A673 (cell line): ENCODE results near the gene ARHGEF1. TPM values are rescaled to one million over a fixed set of nuclear protein-coding genes. Genes with fewer than 3 reads are reported as not detected.

ENCODE experiments used
- BruUV-seq: library from RNA; stranded (reverse); fragments of 400-500 nt; replicated peaks from 2 replicates; lab custom pipeline; 2021; lab: Mats Ljungman, UMichigan
- CTCF ChIA-PET: fragments of 300-600 bp; sonication (Branson Sonifier 250); formaldehyde crosslinking; loops from one replicate; lab custom pipeline; 2022; ENCODE audit warnings: antibody characterized with exemption; lab: Charles Lee
- POLR2A ChIA-PET: fragments of 300-600 bp; sonication (Branson Sonifier 250); formaldehyde crosslinking; loops from one replicate; lab custom pipeline; 2022; ENCODE audit warnings: antibody characterized with exemption; ENCODE audit not compliant: low non-redundant PET; lab: Charles Lee
- DNase-seq: peaks from one replicate; pipeline ENCODE4 v3.0.0-alpha.2; 2015; ENCODE audit warnings: low spot score
- H3K27ac ChIP-seq: fragments of 200-600 bp; sonication (generic); 2 replicates; pipeline ENCODE4 v1.5.1; 2016; ENCODE audit warnings: mixed run types, low read depth, mild to moderate bottlenecking, mixed read lengths, antibody characterized with exemption, low read length; ENCODE audit not compliant: poor library complexity, severe bottlenecking
- H3K27me3 ChIP-seq: fragments of 200-600 bp; sonication (generic); replicated peaks from 2 replicates; pipeline ENCODE4 v1.6.1; 2017; ENCODE audit warnings: mixed run types, low read depth, mild to moderate bottlenecking, mixed read lengths, antibody characterized with exemption, low read length; ENCODE audit not compliant: insufficient read depth, poor library complexity
- H3K36me3 ChIP-seq: fragments of 200-600 bp; sonication (generic); 2 replicates; pipeline ENCODE4 v1.6.1; 2016; ENCODE audit warnings: mixed run types, mild to moderate bottlenecking, mixed read lengths, antibody characterized with exemption, low read length; ENCODE audit not compliant: insufficient read depth, poor library complexity, severe bottlenecking
- H3K4me1 ChIP-seq: fragments of 200-600 bp; sonication (generic); 2 replicates; pipeline ENCODE4 v1.6.1; 2017; ENCODE audit warnings: mixed run types, mild to moderate bottlenecking, mixed read lengths, antibody characterized with exemption, low read length; ENCODE audit not compliant: insufficient read depth, poor library complexity, severe bottlenecking
- H3K4me3 ChIP-seq: fragments of 200-600 bp; sonication (generic); 2 replicates; pipeline ENCODE4 v1.5.1; 2016; ENCODE audit warnings: low read depth, mixed run types, mild to moderate bottlenecking, mixed read lengths, low read length; ENCODE audit not compliant: poor library complexity, severe bottlenecking
- H3K9me3 ChIP-seq: fragments of 200-600 bp; sonication (generic); 2 replicates; pipeline ENCODE4 v1.6.1; 2016; ENCODE audit warnings: mixed run types, low read depth, mild to moderate bottlenecking, mixed read lengths, antibody characterized with exemption, low read length; ENCODE audit not compliant: poor library complexity, severe bottlenecking
- EZH2 ChIP-seq: fragments of 200-600 bp; sonication (generic); IDR thresholded peaks from 2 replicates; pipeline ENCODE4 v1.6.1; 2017; ENCODE audit warnings: borderline replicate concordance, low read depth, mild to moderate bottlenecking, mixed read lengths, antibody characterized with exemption, low read length; ENCODE audit not compliant: poor library complexity, severe bottlenecking
- intact Hi-C: fragments of 100-400 bp; cut with micrococcal nuclease; formaldehyde crosslinking; loops from one replicate; pipeline ENCODE4 v1.10.0; 2022; ENCODE audit not compliant: unreplicated experiment
- total RNA-seq: library from RNA; stranded (reverse); gene quantifications from 2 replicates; pipeline ENCODE4 v1.2.3, GENCODE V29; 2021
- TF ChIP-seq, protein P1 (sequence below): fragments of 300-800, 200-600 bp; sonication (generic); conservative IDR thresholded peaks from 2 replicates; pipeline ENCODE4 v1.5.1; 2017; ENCODE audit warnings: low read depth, mild to moderate bottlenecking, antibody characterized with exemption, low read length, moderate library complexity, mixed read lengths

ARHGEF1 gene
- total RNA-seq, 1 experiment from 2014 or later: 164 TPM

DNA sequence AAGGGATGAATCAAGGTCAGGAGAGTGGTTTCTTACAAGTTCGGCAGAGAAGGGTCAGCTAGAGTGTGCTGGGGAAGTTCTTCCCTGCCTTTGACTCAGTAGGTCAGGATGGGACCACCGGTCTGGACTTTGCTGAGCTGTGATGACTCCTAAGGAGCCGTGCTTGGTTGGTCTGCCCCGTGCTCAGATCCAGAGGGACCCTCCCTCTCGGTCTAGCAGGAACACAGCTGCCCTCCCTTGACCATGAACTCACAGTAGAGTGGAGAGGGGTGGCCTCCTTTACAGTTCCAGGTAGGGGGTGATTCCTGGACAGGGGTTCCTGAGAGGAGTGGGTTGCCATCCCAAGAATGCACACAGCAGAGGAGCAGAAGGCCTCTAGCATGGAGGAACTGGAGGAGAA lies 18.6 kb upstream of the ARHGEF1 start:
- DNase-seq: no peak
- H3K36me3 ChIP-seq: peaks cover 86% of the 10 kb centered on the region

DNA sequence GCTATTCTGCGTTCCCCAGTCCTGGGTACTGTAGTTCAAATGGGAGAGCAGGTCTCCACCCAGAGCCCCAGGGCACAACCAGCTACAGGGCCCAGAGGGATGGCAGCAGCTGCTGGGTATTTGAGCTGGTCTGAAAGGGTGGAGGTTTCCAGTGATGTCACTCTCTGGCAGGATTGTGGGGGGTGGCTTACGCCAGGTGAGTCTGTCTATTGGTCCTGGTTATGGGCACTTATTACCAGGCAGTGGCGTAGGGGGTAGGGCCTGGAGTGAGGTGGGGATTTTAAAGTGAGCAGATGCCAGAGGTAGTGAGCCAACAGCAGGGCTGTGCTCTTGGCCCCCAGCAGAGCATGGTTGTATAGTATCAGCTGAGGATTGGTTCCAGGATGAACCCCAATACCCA lies 16.7 kb upstream of the ARHGEF1 start:
- no peak overlapping the region for H3K4me3 ChIP-seq
- TF ChIP-seq, protein P1, sequence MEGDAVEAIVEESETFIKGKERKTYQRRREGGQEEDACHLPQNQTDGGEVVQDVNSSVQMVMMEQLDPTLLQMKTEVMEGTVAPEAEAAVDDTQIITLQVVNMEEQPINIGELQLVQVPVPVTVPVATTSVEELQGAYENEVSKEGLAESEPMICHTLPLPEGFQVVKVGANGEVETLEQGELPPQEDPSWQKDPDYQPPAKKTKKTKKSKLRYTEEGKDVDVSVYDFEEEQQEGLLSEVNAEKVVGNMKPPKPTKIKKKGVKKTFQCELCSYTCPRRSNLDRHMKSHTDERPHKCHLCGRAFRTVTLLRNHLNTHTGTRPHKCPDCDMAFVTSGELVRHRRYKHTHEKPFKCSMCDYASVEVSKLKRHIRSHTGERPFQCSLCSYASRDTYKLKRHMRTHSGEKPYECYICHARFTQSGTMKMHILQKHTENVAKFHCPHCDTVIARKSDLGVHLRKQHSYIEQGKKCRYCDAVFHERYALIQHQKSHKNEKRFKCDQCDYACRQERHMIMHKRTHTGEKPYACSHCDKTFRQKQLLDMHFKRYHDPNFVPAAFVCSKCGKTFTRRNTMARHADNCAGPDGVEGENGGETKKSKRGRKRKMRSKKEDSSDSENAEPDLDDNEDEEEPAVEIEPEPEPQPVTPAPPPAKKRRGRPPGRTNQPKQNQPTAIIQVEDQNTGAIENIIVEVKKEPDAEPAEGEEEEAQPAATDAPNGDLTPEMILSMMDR: no peak
- TF ChIP-seq EZH2: no peak
- ChIA-PET CTCF (no interaction called here), POLR2A (no interaction called here)
- no peaks in the 10 kb centered on the region for H3K27me3 ChIP-seq
- H3K9me3 ChIP-seq: no peaks in the 10 kb centered on the region
- H3K36me3 ChIP-seq: peaks cover 98% of the 10 kb centered on the region
- DNase-seq: no peak
- intact Hi-C loops: no loop called here
- BruUV-seq: no TSS peak
- H3K27ac ChIP-seq: peak overlapping the region; percentile 13
- peaks cover 53% of the 10 kb centered on the region for H3K4me1 ChIP-seq

More for the DNA sequence above, 18.6 kb upstream of the ARHGEF1 start:
- peak overlapping the region; percentile 12 for H3K4me3 ChIP-seq
- ChIA-PET CTCF (interaction anchor here (0.5 kb wide), 1 partner anchor 1211 kb away, joined by 3 read pairs; no protein-coding TSS in a partner anchor), POLR2A (no interaction called here)
- peaks cover 57% of the 10 kb centered on the region for H3K4me1 ChIP-seq
- H3K27ac ChIP-seq: peak overlapping the region; percentile 97
- TF ChIP-seq, protein P1: no peak
- no peak for TF ChIP-seq EZH2
- intact Hi-C loops: no loop called here
- H3K27me3 ChIP-seq: no peaks in the 10 kb centered on the region
- BruUV-seq: no TSS peak
- no peaks in the 10 kb centered on the region for H3K9me3 ChIP-seq

DNA sequence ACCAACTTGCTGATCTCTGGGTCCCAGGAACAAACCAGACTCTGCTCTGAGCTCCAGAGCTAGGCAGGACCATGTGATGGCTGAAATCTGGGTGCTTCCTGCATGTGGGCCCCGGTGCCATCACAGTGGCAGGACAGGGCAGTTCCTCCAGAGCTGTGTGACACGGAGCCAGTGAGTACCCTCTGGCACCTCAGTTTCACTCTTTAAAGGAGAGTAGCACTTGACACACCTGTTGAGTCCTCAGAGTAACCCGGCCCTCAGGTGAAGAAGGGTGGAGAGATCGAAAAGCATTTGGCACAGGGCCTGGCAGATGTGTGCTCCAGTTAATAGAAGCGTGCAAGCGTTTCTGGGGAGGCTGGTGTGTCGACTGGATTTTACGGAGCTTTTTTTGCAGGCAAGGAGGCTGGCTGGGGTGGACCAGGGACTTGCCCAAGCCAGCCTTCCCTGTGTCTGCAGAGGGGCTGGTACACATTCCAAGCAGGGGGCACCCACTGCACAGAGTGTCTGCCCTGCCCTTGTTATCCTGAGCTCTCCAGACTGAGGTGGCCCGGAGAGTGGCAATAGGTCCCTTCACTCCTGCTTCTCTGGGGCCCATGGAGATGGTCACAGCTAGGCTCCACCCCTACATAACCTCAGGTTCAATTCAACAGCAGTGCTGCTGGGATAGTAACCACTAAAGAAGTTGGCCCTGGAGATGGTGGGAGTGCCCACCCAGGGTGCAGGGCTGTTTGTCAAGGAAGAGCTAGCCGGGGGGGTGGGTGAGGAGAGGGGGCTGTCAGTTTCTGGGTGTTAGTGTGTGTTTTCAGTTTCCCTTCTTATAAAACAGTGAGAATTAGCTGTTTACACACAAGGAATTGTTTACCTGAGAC lies 14.6 kb upstream of the ARHGEF1 start:
- POLR2A ChIA-PET: no interaction called here
- DNase-seq: no peak
- intact Hi-C loops: no loop called here
- CTCF ChIA-PET: no interaction called here
- Histone ChIP-seq H3K36me3 (peaks cover 94% of the 10 kb centered on the region), H3K27ac (peak overlapping the region; percentile 70), H3K9me3 (no peaks in the 10 kb centered on the region), H3K27me3 (no peaks in the 10 kb centered on the region), H3K4me1 (peaks cover 33% of the 10 kb centered on the region), H3K4me3 (no peak overlapping the region)
- no peak for TF ChIP-seq EZH2
- TF ChIP-seq, protein P1: no peak
- BruUV-seq: no TSS peak
